NCI-H1105 treated with DMSO at 0.1 percent for 48 hours (cell line): ENCODE results near the gene SV2B.

Source experiments
- DNase-seq: peaks from one replicate; lab custom pipeline; 2025; lab: John Stamatoyannopoulos, UW

Gene SV2B

GRCh38 chr15:91104111-91104510, 4.1 kb downstream of the SV2B start:
- no peak for DNase-seq

- no peak for DNase-seq
These were observed 8.4 kb downstream of the SV2B start for GRCh38 chr15:91108421-91108820.

- DNase-seq = no peak
These were observed 9.8 kb downstream of the SV2B start for GRCh38 chr15:91109885-91110284.

- no peak for DNase-seq
These were observed 10.3 kb downstream of the SV2B start for GRCh38 chr15:91110407-91110806.

- DNase-seq = no peak
These were observed 13.0 kb downstream of the SV2B start for GRCh38 chr15:91113030-91113429.

- DNase-seq = no peak
These were observed 14.2 kb downstream of the SV2B start for GRCh38 chr15:91114301-91114700.

GRCh38 chr15:91116113-91117067, 16.3 kb downstream of the SV2B start:
- DNase-seq = no peak

- DNase-seq = no peak
These were observed 17.3 kb downstream of the SV2B start for GRCh38 chr15:91117375-91117774.

GRCh38 chr15:91118817-91119590, 18.9 kb downstream of the SV2B start:
- no peak for DNase-seq

- no peak for DNase-seq
These were observed 22.2 kb downstream of the SV2B start for GRCh38 chr15:91122296-91122695.

GRCh38 chr15:91124132-91124531, 24.1 kb downstream of the SV2B start:
- no peak for DNase-seq

GRCh38 chr15:91125162-91125561, 25.1 kb downstream of the SV2B start:
- DNase-seq = no peak

GRCh38 chr15:91126080-91126479, 26.0 kb downstream of the SV2B start:
- no peak for DNase-seq

GRCh38 chr15:91127236-91127955, 27.3 kb downstream of the SV2B start:
- DNase-seq = no peak

- no peak for DNase-seq
These were observed 28.0 kb downstream of the SV2B start for GRCh38 chr15:91128016-91128415.

GRCh38 chr15:91129436-91129835, 29.4 kb downstream of the SV2B start:
- no peak for DNase-seq

GRCh38 chr15:91132079-91132478, 32.0 kb downstream of the SV2B start:
- no peak for DNase-seq

- no peak for DNase-seq
These were observed 33.5 kb downstream of the SV2B start for GRCh38 chr15:91133511-91133910.

GRCh38 chr15:91135201-91136130, 35.4 kb downstream of the SV2B start:
- DNase-seq = no peak

GRCh38 chr15:91136386-91136923, 36.4 kb downstream of the SV2B start:
- DNase-seq = no peak

GRCh38 chr15:91140601-91141000, 40.5 kb downstream of the SV2B start:
- DNase-seq = no peak
